ENCODE results near the gene ATF4. TPM values are rescaled to one million over a fixed set of nuclear protein-coding genes. Genes with fewer than 3 reads are reported as not detected.

The ATF4 gene
- total and polyA plus RNA-seq, 12 donors: 207 to 1,513 (median 346) TPM

DNA sequence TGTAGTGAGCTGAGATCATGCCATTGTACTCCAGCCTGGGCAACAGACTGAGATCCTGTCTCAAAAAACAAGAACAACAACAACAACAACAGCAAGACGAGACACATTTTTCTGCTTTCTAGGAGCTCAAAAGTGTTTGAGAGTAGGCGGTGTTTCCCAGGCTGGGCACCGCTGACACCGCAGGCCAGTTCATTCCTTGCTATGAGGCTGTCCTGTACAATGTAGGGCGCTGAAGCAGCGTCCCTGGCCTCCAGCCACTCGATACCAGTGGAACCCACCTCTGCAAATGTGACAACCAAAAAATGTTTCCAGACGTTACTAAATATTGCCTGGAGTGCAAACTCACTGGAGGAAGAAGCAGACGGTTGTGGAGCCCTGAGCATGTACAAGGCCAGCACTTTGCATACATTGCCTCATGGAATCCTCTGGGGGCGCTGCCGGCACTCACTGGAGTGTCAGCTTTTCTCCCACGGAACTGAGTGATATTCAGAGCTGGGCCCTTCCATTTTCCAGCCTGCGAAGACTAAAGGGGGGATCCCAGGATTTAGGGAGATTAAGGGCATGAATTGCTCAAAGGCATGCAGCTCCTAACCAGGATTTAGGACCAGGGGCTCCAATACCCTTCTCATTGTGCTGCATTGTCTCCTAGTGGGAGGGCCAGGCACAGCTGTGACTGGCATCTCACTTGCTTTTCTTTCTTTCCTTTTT, 24.1 kb upstream of the ATF4 start:
- no peak overlapping the region for H3K4me3 ChIP-seq
- no peaks in the 10 kb centered on the region for H3K36me3 ChIP-seq (replicated peaks in 1 of 2)
- H3K4me1 ChIP-seq (replicated peaks in 1 of 2): peaks cover 9 to 11% of the 10 kb centered on the region in 2 donors
- DNase-seq: peak; percentile 72 to 94 (median 87)
- no peaks in the 10 kb centered on the region for H3K9me3 ChIP-seq (replicated peaks in 1 of 3)
- H3K27me3 ChIP-seq: no peaks in the 10 kb centered on the region
- TF ChIP-seq, protein P1, sequence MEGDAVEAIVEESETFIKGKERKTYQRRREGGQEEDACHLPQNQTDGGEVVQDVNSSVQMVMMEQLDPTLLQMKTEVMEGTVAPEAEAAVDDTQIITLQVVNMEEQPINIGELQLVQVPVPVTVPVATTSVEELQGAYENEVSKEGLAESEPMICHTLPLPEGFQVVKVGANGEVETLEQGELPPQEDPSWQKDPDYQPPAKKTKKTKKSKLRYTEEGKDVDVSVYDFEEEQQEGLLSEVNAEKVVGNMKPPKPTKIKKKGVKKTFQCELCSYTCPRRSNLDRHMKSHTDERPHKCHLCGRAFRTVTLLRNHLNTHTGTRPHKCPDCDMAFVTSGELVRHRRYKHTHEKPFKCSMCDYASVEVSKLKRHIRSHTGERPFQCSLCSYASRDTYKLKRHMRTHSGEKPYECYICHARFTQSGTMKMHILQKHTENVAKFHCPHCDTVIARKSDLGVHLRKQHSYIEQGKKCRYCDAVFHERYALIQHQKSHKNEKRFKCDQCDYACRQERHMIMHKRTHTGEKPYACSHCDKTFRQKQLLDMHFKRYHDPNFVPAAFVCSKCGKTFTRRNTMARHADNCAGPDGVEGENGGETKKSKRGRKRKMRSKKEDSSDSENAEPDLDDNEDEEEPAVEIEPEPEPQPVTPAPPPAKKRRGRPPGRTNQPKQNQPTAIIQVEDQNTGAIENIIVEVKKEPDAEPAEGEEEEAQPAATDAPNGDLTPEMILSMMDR (IDR thresholded peaks at IDR 0.05): peak; percentile 69 to 82 (median 79)
- TF ChIP-seq POLR2A (IDR thresholded peaks at IDR 0.05): no peak
- 7 to 40% (median 38%) methylated on average over 5 to 13 of the region's 13 CpGs for WGBS, 4 donors
- peak overlapping the region in 3 of 5 donors; percentile 7 to 61 (median 52) for H3K27ac ChIP-seq
- intact Hi-C loops (cut with DNase I): loop anchor here (10.0 kb wide), 3 partner anchors 61 to 321 kb away; no protein-coding TSS in a partner anchor

DNA sequence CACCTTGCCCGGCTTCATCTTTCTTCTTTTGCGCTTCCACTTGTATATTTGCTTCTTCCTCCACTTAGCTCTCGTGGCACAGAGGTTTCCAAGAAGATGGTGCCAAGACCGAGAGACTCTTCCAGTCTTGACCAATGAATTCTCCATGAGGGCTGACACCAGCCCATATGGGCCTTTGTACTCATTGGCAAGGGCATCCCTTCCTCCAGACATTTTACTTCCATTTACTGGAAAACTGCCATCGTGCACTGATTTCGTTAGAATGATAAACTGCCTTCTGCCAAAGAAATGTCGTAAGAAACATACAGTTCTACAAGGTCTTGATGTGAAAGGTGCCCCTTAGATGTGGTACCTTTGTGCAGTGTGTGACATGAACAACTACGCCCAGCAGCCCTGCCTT, 22.9 kb upstream of the ATF4 start:
- Histone ChIP-seq H3K27me3 (no peaks in the 10 kb centered on the region), H3K4me1 (replicated peaks in 1 of 2) (peaks cover 15 to 16% of the 10 kb centered on the region in 2 donors), H3K4me3 (no peak overlapping the region), H3K36me3 (replicated peaks in 1 of 2) (no peaks in the 10 kb centered on the region), H3K9me3 (replicated peaks in 1 of 3) (no peaks in the 10 kb centered on the region), H3K27ac (no peak overlapping the region)
- no peak for DNase-seq
- 79 to 82% (median 81%) methylated on average over 8 of the region's 8 CpGs for WGBS, 4 donors
- no peak for TF ChIP-seq POLR2A (IDR thresholded peaks at IDR 0.05)
- TF ChIP-seq, protein P1 (IDR thresholded peaks at IDR 0.05): no peak
- intact Hi-C loops (cut with DNase I): loop anchor here (10.0 kb wide), 3 partner anchors 63 to 323 kb away; no protein-coding TSS in a partner anchor

DNA sequence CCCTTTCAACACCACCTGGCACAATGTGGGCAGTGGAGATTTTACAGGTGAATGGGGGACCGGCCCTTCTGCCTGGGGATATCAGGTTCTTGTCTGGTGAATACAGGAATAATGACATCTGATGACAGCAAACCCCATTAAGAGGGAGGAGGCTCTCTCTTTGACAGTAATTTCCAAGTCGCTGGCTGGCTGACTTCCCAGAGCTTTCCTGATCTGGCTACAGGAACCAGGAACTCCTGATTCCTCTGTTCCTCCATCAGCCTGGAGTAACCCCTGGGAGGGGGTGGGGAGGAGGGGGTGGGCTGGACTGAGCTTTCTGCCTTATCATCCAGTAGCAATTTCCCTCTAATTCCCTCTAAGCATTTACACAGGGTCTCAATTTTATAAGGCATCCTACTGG, 22.0 kb upstream of the ATF4 start:
- intact Hi-C loops (cut with DNase I): loop anchor here (10.0 kb wide), 3 partner anchors 64 to 324 kb away; no protein-coding TSS in a partner anchor
- Histone ChIP-seq H3K9me3 (replicated peaks in 1 of 3) (no peaks in the 10 kb centered on the region), H3K4me3 (no peak overlapping the region), H3K27me3 (no peaks in the 10 kb centered on the region), H3K27ac (peak overlapping the region in 1 of 5 donors; percentile 12), H3K36me3 (replicated peaks in 1 of 2) (no peaks in the 10 kb centered on the region), H3K4me1 (replicated peaks in 1 of 2) (peaks cover 19 to 24% of the 10 kb centered on the region in 2 donors)
- TF ChIP-seq, protein P1 (IDR thresholded peaks at IDR 0.05): no peak
- no peak for TF ChIP-seq POLR2A (IDR thresholded peaks at IDR 0.05)
- DNase-seq: peak in 2 of 7 donors; percentile 57 to 82
- WGBS, 4 donors: 45 to 57% (median 50%) methylated on average over 2 of the region's 2 CpGs

GRCh38 chr22:39498802-39499201, 21.6 kb upstream of the ATF4 start:
- Histone ChIP-seq H3K9me3 (replicated peaks in 1 of 3) (no peaks in the 10 kb centered on the region), H3K4me1 (replicated peaks in 1 of 2) (peaks cover 24 to 28% of the 10 kb centered on the region in 2 donors), H3K27me3 (no peaks in the 10 kb centered on the region), H3K4me3 (no peak overlapping the region), H3K27ac (peak overlapping the region in 1 of 5 donors; percentile 12), H3K36me3 (replicated peaks in 1 of 2) (peaks cover 0 to under 1% of the 10 kb centered on the region in 2 donors)
- DNase-seq: no peak
- TF ChIP-seq POLR2A (IDR thresholded peaks at IDR 0.05): no peak
- TF ChIP-seq, protein P1 (IDR thresholded peaks at IDR 0.05): no peak
- intact Hi-C loops (cut with DNase I): loop anchor here (10.0 kb wide), 3 partner anchors 64 to 324 kb away; no protein-coding TSS in a partner anchor
- 64 to 73% (median 67%) methylated on average over 3 of the region's 3 CpGs for WGBS, 4 donors
